NCI-H2171 (cell line): ENCODE data around the gene MMP24OS.
"Not testable (repeated sequence)": the region's sequence is repeated elsewhere in the genome, so short reads cannot be mapped to it uniquely, and the experiment has no call there.

Experiments
- DNase-seq: peaks from one replicate; lab custom pipeline; 2025; lab: John Stamatoyannopoulos, UW

Gene MMP24OS

DNA sequence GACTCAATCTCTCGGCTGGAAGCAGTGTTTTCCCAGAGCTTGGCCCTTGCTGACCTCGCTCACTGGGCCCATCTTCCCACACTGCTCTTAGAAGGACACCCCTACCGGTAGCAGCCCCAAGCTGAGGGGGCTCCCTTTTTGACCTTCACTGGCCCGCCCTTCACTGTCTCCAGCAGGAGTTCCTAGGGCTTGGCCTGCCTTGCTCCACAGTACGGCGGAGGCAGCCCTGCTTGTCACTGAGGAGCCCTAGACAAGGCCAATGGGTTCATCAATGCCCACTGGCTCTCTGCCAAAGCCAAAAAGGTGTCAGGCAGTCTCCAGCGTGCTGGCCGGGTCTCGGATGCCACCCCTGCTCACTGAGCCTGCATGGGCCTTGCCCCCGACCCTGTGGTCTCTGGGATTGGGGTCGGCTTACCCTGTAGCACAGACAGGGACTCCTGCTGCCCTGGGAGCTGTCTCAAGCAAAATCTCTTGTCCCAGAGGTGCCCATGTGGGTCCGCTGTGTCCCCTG is 2.1 kb downstream of the MMP24OS start:
- no peak for DNase-seq

DNA sequence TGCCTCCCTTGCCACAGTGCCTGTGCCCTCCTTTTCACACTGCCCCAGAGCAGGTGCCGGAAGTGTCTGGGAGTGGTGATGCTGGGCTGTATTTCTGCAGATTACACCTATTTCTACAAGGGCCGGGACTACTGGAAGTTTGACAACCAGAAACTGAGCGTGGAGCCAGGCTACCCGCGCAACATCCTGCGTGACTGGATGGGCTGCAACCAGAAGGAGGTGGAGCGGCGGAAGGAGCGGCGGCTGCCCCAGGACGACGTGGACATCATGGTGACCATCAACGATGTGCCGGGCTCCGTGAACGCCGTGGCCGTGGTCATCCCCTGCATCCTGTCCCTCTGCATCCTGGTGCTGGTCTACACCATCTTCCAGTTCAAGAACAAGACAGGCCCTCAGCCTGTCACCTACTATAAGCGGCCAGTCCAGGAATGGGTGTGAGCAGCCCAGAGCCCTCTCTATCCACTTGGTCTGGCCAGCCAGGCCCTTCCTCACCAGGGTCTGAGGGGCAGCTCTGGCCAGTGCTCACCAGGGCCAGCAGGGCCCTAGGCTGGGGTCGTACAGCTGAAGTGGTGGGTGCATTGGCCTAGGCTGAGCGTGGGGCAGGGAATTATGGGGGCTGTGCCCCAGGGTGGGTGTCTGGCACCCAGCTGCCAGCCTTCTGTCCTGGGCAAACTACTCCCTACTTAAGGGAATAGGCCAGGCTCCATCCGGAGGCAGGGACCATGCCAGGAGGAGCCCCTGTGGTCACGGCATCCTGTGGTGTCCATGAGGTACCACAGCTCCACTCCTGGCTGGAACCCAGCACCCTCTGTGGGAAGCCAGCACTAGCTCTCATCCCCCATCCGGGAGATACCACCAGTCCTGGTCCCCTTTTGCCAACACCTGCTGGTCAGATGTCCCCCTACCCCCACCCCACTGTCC is 3.5 kb downstream of the MMP24OS start:
- DNase-seq = no peak

DNA sequence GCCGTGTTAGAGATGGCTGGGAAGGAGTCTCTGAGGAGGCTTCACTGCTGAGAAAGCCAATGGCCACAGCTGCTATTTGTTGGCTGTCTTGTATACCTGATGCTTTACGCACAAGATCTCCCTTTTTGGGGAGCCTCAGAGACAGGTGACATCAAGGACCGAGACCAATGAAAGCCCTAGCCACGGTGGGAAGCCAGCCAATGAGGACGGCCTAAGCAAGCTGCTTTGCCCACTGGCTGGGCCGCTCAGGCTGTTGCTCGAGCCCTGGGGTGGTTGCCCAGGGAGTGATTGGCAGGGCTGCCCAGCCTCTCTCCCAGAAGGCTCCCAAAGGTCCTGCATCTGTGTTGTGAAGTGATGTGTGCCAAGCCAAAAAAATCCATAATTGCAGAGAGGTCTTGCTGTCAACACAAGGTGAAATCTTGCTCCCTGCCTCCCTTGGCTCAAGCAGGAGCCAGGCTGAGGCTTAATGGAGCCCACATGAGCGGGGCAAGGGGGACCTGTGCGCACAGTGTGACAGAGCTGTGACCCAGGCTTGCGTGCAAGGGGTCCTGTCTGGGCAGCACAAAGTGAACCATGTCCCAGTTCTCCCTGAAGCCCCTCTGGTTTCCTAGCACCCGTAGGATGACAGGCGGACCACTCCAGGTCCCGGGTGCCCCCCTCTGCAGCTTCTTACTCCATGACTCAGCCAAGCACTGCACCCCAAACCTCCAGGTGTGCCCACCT is 4.3 kb downstream of the MMP24OS start:
- no peak for DNase-seq

DNA sequence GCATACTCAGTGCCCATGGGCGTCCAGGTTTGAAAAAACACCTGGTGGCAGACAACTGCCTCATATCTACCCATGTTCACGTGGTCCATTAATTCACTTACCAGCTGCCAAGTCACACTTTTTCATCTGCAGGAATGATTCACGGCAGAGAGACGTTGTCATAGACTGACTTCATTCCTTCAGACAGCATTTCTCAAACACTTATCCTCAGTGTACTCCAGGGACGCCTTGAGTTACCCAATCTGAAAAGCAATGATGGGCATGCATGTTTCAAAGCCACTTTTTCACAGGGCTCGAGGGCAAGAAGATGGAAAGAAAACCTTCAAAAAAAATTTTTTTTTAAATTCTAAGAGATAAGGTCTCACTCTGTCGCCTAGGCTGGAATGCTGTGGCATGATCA is 6.0 kb downstream of the MMP24OS start:
- DNase-seq = no peak

DNA sequence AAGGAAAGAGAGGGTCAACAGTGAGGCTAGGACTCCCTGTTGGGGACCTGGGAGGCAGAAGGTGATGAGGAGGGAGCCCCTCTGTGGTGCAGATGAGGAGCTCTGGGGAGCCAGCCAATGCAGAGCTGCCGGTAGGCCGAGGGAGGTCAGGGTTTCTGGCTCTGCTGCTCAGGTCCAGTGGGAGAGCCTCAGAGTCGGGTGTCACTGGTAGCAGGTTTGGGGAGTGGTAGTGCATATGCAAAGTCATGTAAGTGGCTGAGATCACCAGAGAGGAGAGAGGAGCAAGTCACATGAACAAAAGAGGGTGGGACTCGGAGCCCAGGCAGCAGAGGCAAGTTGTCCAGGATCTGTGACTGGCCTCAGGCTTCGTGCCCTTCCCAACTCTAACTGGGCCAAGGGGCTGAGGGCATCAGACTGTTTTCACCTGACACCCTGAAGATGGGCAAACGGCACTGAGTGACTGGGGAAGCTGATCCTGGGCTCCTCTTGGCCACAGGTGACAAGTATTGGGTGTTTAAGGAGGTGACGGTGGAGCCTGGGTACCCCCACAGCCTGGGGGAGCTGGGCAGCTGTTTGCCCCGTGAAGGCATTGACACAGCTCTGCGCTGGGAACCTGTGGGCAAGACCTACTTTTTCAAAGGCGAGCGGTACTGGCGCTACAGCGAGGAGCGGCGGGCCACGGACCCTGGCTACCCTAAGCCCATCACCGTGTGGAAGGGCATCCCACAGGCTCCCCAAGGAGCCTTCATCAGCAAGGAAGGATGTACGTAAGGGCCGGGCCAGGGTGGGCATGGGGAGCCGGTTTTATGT is 6.6 kb downstream of the MMP24OS start:
- no peak for DNase-seq

DNA sequence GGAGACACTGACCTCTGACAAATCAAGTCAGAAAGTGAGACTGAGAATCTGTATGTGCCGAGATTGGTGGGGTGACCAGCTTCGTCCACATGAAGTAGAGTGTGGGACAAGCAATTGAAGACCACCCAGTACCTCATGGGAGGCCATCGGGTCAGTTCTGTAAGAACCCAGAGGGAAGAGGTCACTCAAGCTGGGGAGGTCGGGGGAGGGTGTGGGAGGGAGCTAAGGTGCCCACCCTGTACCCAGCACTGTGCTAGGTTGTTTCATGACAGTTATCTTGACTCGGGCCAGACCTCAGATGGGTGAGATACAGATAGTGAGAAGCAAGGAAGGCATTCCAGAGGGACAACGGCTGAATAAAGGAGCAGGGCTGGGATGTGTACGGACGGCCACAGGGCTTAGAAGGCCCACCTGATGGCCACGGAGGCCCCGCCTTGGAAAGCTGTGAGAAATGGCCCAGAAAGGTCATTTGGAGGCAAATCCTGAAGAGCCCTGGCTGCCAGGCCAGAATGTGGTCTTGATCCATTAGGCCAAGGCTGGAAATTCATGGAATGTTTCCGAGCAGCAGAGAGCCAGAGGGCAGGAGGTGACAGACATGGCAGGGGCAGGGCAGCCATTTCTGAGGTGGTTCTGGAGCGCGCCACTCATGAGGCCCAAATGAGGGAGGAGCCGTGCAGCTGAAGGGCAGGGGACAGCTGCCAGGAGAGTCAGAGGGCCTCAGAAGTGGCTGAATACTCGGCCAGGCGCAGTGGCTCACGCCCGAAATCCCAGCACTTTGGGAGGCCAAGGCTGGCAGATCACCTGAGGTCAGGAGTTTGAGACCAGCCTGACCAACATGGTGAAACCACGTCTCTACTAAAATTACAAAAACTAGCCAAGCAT is 7.7 kb downstream of the MMP24OS start:
- no peak for DNase-seq

DNA sequence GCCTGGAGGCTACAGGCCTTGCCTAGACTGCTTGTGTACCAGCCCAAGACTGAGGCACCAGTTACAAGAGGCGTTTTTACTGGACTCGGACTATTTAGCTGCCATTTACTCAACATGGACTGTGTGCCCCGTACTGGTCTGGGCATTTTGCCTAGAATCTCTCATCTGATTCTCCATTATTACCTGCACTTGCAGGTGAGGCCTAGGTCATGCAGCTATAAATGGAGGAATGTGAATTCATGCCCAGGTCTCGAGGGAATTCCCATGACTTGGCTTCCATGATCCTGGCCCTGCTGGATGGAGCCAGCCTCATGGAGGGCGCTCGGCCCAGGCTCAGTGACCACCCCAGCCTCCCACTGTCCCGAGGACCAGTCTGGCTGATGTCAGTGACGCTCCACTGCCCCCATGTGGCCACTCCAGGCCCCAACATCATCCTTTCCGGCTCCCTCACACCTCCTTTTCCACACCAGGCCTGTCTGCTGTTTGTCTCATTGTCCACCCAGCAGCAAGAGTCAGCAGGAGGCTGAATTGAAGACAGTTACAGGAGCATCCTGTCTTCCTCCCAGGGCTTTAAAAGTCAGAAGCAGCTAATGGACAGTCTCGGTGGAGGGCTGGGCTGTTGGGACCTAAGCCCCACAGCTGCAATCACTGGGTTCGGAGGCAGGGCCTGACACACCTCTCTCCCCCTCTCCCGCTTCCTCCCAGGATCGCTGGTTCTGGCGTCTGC is 8.7 kb downstream of the MMP24OS start:
- peak; percentile 11 for DNase-seq

DNA sequence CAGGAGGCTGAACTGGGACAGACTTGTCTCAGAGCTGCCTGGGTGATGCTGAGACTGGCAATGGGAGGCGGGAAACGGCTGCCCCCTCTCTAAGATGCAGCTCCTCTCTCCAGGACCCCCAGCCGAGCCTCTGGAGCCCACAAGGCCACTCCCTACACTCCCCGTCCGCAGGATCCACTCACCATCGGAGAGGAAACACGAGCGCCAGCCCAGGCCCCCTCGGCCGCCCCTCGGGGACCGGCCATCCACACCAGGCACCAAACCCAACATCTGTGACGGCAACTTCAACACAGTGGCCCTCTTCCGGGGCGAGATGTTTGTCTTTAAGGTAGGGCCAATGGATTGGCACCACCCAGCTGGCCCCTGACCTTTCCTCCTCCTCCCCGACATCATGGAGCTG is 10.8 kb downstream of the MMP24OS start:
- DNase-seq = no peak

DNA sequence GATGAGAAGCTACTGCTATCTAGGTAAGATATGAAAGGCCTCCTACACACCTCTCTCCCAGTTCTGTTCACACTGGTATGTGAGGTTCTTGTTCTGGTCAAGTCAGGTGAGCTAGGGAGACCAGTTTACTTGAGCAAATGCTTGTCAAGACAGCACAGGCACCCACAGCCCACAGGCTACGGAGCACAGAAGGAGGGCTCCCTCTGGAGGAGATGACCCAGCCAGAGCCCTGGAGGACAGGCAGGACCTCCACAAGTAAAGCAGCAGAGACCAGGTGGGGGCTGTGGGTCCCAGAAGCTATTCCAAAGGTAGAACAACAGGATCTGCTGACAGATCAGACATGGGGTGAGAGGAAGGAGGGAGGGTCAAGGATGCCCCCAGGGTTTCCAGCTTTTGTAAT is 13.2 kb downstream of the MMP24OS start:
- peak; percentile 5 for DNase-seq

DNA sequence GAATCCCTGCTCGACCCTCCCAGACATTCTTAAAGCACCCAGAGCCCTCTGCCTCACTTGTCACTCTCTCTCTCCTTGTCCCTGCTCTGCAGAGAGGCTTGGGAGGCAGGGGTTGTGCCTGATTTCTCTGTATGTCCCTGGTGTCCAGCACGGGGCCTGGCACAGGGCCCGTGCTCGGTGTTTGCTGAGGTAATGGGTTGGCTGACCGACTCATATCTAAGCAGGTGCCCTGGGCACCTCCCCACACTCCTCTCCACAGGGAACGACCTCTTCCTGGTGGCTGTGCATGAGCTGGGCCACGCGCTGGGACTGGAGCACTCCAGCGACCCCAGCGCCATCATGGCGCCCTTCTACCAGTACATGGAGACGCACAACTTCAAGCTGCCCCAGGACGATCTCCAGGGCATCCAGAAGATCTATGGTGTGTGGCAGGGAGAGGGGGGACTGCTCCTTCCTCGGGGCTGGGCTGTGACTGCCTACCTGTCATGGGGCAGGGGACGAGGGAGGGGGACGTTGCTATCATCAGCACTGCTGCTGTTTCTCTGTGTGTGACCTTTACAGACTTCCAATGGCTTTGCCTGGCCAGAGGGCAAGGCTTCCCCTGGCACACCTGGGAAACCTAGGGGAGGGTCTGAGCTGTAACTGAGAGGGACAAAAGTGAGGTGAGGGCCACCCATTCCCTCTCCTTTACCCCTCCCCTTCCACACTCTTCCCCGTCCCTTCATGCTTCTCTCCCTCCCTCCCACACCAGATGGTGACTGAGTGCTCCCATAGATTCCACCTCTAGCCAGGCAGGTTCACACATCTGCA is 14.2 kb downstream of the MMP24OS start:
- peak; percentile 44 for DNase-seq

DNA sequence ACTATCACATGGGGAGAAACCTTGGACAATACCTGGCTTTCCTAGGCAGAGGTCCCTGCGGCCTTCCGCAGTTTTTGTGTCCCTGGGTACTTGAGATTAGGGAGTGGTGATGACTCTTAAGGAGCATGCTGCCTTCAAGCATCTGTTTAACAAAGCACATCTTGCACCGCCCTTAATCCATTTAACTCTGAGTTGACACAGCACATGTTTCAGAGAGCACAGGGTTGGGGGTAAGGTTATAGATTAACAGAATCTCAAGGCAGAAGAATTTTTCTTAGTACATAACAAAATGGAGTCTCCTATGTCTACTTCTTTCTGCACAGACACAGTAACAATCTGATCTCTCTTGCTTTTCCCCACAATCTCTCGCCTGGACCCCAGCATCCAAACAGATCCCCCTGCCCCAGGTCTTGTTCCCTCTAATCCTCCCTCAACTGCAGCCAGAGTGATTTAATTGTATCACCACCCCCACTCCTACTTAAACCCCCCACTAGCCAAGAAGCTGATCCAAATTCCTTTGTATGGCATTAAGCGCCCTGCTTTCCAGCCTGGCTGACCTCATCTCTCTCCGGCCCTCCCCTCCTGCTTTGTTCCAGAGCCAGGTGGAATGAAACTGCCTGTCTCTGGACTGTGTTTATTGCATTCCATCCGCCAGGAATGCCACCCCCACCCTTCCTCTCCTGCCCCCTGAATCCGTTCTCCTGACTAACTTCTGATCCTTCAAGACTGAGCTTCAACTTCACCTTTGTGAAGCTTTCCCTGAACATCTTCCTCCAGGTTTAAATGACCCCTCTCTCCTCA is 15.0 kb downstream of the MMP24OS start:
- not testable (repeated sequence) for DNase-seq

DNA sequence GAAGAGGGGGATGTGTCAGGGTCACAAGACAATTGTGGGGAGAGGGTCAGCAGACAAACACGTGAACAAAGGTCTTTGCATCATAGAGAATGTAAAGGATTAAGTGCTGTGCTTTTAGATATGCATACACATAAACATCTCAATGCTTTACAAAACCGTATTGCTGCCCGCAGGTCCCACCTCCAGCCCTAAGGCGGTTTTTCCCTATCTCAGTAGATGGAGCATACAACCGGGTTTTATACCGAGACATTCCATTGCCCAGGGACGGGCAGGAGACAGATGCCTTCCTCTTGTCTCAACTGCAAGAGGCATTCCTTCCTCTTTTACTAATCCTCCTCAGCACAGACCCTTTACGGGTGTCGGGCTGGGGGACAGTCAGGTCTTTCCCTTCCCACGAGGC is 15.6 kb downstream of the MMP24OS start:
- DNase-seq = not testable (repeated sequence)

DNA sequence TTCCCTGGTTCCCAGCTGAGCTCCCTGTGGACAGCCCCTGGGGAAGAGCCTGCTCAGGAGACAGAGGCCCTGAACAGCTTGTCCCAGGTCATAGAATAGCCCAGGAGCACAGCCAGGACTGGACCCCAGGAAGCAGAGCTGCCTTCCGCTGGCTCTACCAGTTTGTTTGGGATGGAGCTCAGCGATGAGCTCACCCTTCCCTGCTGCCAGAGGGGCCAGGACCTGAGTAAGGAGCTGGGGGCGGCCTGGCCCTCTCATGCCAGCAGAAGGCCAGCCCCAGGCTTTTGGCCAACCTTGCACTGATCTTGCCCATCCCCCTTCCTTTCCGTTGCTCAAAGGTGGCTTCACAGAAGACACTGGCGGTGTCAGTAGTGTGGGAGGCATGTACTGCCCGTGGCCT is 17.5 kb downstream of the MMP24OS start:
- no peak for DNase-seq

DNA sequence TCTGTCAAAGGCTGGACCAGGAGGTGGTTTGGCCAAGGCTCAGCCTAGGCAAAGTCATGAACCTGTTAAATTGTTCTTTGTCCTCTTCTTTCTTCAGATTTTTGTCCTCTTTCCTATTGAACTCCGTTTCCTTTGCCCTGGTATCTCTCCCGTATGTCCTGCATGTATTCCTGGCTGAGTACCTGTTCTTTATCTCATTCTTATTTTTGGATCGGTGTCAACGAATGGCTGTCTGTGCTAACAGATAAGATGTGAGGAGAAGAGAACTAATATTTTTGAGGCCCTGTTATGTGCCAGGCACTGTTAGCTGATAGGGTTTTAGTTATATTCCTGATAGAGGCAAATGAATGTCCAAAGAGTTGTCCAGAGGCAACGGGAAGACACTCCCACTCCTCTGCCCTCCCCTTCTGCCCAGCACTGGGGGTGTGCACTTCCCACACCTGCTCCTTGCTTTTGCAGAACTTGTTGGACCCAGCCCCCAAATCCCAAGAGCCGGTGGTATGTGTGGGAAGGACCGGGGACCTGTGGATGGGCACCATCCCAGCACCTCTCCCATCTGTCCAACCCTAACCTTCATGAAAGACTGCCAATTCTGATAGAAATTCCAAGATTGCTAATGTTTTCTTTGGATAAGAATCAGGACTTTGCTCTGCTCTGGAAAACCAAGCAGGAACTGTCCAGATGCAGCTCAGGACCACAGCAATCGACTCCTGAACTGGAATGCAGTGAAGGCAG is 20.6 kb downstream of the MMP24OS start:
- no peak for DNase-seq

DNA sequence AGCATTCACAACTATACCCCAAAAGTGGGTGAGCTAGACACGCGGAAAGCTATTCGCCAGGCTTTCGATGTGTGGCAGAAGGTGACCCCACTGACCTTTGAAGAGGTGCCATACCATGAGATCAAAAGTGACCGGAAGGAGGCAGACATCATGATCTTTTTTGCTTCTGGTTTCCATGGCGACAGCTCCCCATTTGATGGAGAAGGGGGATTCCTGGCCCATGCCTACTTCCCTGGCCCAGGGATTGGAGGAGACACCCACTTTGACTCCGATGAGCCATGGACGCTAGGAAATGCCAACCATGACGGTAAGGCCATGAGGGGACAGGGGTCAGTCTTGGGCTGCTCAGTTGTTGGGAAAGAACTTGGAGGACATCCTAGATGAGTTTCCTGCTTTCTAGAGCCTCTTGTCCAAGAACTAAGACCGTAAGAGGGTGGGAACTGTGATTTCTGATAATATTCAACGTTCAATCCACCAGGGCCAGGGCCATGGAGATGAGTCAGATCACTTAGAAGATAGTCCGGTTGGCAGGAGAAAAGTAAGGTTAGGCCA is 23.4 kb downstream of the MMP24OS start:
- no peak for DNase-seq

DNA sequence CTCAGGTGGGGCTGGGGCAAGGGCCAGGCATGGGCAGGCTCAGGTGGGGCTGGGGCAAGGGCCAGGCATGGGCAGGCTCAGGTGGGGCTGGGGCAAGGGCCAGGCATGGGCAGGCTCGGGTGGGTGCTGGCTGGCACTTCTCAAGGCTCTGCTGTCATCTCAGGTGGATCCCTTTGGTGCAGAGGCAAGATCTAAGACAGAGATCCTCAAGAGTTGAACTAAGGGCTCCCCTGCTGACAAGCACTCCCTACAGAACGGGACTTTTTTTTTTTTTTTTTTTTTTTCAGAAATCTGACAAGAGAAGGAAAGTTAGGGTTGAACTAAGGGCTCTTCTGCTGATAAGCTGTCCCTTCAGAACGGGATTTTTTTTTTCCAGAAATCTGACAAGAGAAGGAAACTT is 24.9 kb downstream of the MMP24OS start:
- no peak for DNase-seq

DNA sequence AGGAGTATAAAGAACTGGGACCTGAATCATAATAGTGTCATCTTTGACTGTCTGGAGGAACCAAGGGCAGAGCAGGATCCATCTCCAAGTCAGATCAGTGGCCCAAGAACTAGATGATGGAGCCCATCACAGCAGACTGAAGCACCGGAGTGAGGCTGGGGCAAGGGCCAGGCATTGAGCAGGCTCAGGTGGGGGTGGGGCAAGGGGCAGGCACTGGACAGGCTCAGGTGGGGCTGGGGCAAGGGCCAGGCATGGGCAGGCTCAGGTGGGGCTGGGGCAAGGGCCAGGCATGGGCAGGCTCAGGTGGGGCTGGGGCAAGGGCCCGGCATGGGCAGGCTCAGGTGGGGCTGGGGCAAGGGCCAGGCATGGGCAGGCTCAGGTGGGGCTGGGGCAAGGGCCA is 25.3 kb downstream of the MMP24OS start:
- DNase-seq = not testable (repeated sequence)

DNA sequence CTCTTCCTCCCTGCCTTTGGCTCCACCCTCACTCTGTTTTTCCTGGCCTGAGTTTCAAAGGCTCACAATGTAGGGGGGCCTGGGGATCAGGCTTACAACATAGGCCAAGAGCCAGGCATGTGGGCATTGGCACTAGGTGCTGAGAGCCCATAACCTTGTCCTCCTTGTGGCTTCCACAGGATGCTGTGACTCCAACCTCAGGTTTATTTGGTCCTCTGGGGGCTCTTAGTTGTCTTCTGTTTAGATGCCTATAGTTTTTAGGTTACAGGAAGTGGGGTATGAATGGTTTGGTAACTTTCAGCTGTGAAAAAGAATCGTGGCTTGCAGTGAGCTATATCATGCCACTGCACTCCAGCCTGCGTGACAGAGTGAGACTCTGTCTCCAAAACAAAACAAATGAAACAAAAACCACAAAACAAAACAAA is 25.9 kb downstream of the MMP24OS start:
- no peak for DNase-seq
